H9 (cell line): ENCODE data around the gene NEDD4L. TPM values are rescaled to one million over a fixed set of nuclear protein-coding genes. Genes with fewer than 3 reads are reported as not detected.

ENCODE experiments used
- DNase-seq: peaks from one replicate; pipeline ENCODE4 v3.0.0-alpha.2; 2017
- H2AFZ ChIP-seq: one replicate; pipeline ENCODE4 v1.6.1; 2013; ENCODE audit warnings: mild to moderate bottlenecking, low read length, control low read depth, moderate library complexity
- H2AK5ac ChIP-seq: 2 replicates; pipeline ENCODE4 v1.6.1; 2013; ENCODE audit warnings: low read length, control low read depth, mixed read lengths; ENCODE audit not compliant: insufficient read length
- H2BK120ac ChIP-seq: one replicate; pipeline ENCODE4 v1.6.1; 2013; ENCODE audit warnings: low read depth, mild to moderate bottlenecking, low read length, control low read depth, inconsistent platforms; ENCODE audit not compliant: poor library complexity, severe bottlenecking
- H2BK12ac ChIP-seq: 2 replicates; pipeline ENCODE4 v1.6.1; 2013; ENCODE audit warnings: low read length, control low read depth, mixed read lengths, low read depth; ENCODE audit not compliant: insufficient read length
- H2BK15ac ChIP-seq: 2 replicates; pipeline ENCODE4 v1.6.1; 2013; ENCODE audit warnings: low read depth, low read length, control low read depth
- H2BK20ac ChIP-seq: one replicate; pipeline ENCODE4 v1.6.1; 2013; ENCODE audit warnings: low read depth, mild to moderate bottlenecking, low read length, control low read depth, inconsistent platforms; ENCODE audit not compliant: poor library complexity, severe bottlenecking
- H2BK5ac ChIP-seq: 2 replicates; pipeline ENCODE4 v1.6.1; 2013; ENCODE audit warnings: low read length, control low read depth, mixed read lengths; ENCODE audit not compliant: insufficient read length
- H3K14ac ChIP-seq: 2 replicates; pipeline ENCODE4 v1.6.1; 2013; ENCODE audit warnings: low read length, control low read depth; ENCODE audit not compliant: insufficient read depth
- H3K18ac ChIP-seq: 2 replicates; pipeline ENCODE4 v1.6.1; 2013; ENCODE audit warnings: low read depth, mild to moderate bottlenecking, mixed read lengths, low read length, control low read depth; ENCODE audit not compliant: insufficient read length
- H3K23ac ChIP-seq: 2 replicates; pipeline ENCODE4 v1.6.1; 2013; ENCODE audit warnings: low read length, control low read depth, mixed read lengths, low read depth; ENCODE audit not compliant: insufficient read length
- H3K23me2 ChIP-seq: 2 replicates; pipeline ENCODE4 v1.6.1; 2013; ENCODE audit warnings: low read depth, mild to moderate bottlenecking, mixed read lengths, low read length, control low read depth; ENCODE audit not compliant: insufficient read length, poor library complexity, severe bottlenecking
- H3K27ac ChIP-seq: 2 replicates; pipeline ENCODE4 v1.5.1; 2013; ENCODE audit warnings: low read length, control low read depth, mixed read lengths, low read depth; ENCODE audit not compliant: insufficient read length
- H3K27me3 ChIP-seq: 2 replicates; pipeline ENCODE4 v1.6.1; 2013; ENCODE audit warnings: low read length, control low read depth, inconsistent platforms; ENCODE audit not compliant: insufficient read depth
- H3K4ac ChIP-seq: 2 replicates; pipeline ENCODE4 v1.6.1; 2013; ENCODE audit warnings: low read depth, mild to moderate bottlenecking, control low read depth, inconsistent platforms, low read length, moderate library complexity
- H3K4me1 ChIP-seq: 2 replicates; pipeline ENCODE4 v1.6.1; 2013; ENCODE audit warnings: low read length, control low read depth, inconsistent platforms; ENCODE audit not compliant: insufficient read depth
- H3K4me2 ChIP-seq: 2 replicates; pipeline ENCODE4 v1.6.1; 2013; ENCODE audit warnings: low read length, control low read depth, mixed read lengths; ENCODE audit not compliant: insufficient read length, insufficient read depth
- H3K56ac ChIP-seq: 2 replicates; pipeline ENCODE4 v1.6.1; 2013; ENCODE audit warnings: low read depth, mild to moderate bottlenecking, mixed read lengths, low read length, control low read depth; ENCODE audit not compliant: insufficient read length
- H3K79me1 ChIP-seq: 2 replicates; pipeline ENCODE4 v1.6.1; 2013; ENCODE audit warnings: low read depth, mild to moderate bottlenecking, moderate library complexity, low read length, control low read depth, inconsistent platforms; ENCODE audit not compliant: insufficient read depth, poor library complexity, severe bottlenecking
- H3K79me2 ChIP-seq: 2 replicates; pipeline ENCODE4 v1.6.1; 2013; ENCODE audit warnings: low read length, control low read depth, inconsistent platforms; ENCODE audit not compliant: insufficient read depth
- H3K9ac ChIP-seq: 2 replicates; pipeline ENCODE4 v1.6.1; 2013; ENCODE audit warnings: low read length, control low read depth, mixed read lengths; ENCODE audit not compliant: insufficient read length; ENCODE audit errors: extremely low read depth
- H3K9me3 ChIP-seq: one replicate; pipeline ENCODE4 v1.6.1; 2013; ENCODE audit warnings: low read depth, low read length, inconsistent platforms; ENCODE audit not compliant: control insufficient read depth
- H3T11ph ChIP-seq: one replicate; pipeline ENCODE4 v1.6.1; 2013; ENCODE audit warnings: mild to moderate bottlenecking, low read length, control low read depth, inconsistent platforms
- H4K20me1 ChIP-seq: one replicate; pipeline ENCODE4 v1.6.1; 2013; ENCODE audit not compliant: control insufficient read depth, insufficient read length, insufficient read depth
- H4K5ac ChIP-seq: 2 replicates; pipeline ENCODE4 v1.6.1; 2013; ENCODE audit warnings: low read depth, mild to moderate bottlenecking, mixed read lengths, low read length, control low read depth; ENCODE audit not compliant: insufficient read length
- H4K8ac ChIP-seq: replicated peaks from 2 replicates; pipeline ENCODE4 v1.6.1; 2013; ENCODE audit warnings: low read length, control low read depth, mixed read lengths, low read depth; ENCODE audit not compliant: insufficient read length
- H4K91ac ChIP-seq: 2 replicates; pipeline ENCODE4 v1.6.1; 2013; ENCODE audit warnings: low read depth, mild to moderate bottlenecking, moderate library complexity, mixed read lengths, low read length, control low read depth; ENCODE audit not compliant: insufficient read length
- H3K27ac Mint-ChIP-seq, 3 experiments: 2 replicates in 2 of 3; 3 replicates in 1 of 3; pipeline ENCODE4 v1.8.0; 2020 to 2021; ENCODE audit warnings: mixed read lengths in 3 of 3, mild to moderate bottlenecking in 1 of 3, moderate library complexity in 1 of 3
- H3K27me3 Mint-ChIP-seq: 2 replicates; pipeline ENCODE4 v1.8.0; 2021; ENCODE audit warnings: low read depth, mild to moderate bottlenecking, moderate library complexity, mixed read lengths
- H3K36me3 Mint-ChIP-seq, 3 experiments: 2 replicates in 2 of 3; 3 replicates in 1 of 3; pipeline ENCODE4 v1.8.0; 2020 to 2021; ENCODE audit warnings: low read depth in 3 of 3, mixed read lengths in 3 of 3; ENCODE audit not compliant: insufficient read depth in 1 of 3
- H3K4me1 Mint-ChIP-seq, 2 experiments: 2 replicates each; pipeline ENCODE4 v1.8.0; 2020; ENCODE audit warnings: mixed read lengths in 2 of 2
- H3K4me3 Mint-ChIP-seq, 2 experiments: 2 replicates in 1 of 2; 3 replicates in 1 of 2; pipeline ENCODE4 v1.8.0; 2020 to 2021; ENCODE audit warnings: mild to moderate bottlenecking in 2 of 2, mixed read lengths in 2 of 2, moderate library complexity in 1 of 2
- H3K9me3 Mint-ChIP-seq, 2 experiments: 2 replicates in 1 of 2; 3 replicates in 1 of 2; pipeline ENCODE4 v1.8.0; 2020; ENCODE audit warnings: mild to moderate bottlenecking in 2 of 2, mixed read lengths in 2 of 2, moderate library complexity in 1 of 2
- WGBS: extraction: QIAGEN DNeasy Blood & Tissue Kit; methylation state at CpG from one replicate; pipeline ENCODE4 v1.1.7; 2013; ENCODE audit warnings: missing lambda C conversion rate, low lambda C conversion rate, mixed read lengths; ENCODE audit not compliant: insufficient read length; ENCODE audit errors: extremely low coverage; 5-methylcytosine and 5-hydroxymethylcytosine counted together
- total RNA-seq: library from RNA; stranded (reverse); gene quantifications from 2 replicates; pipeline ENCODE4 v1.2.1, GENCODE V29; 2021
- TF ChIP-seq, protein P1 (sequence below): fragments of 200-600 bp; sonication (generic); conservative IDR thresholded peaks from 3 replicates; pipeline ENCODE4 v1.8.0; 2021; ENCODE audit warnings: antibody characterized with exemption, mild to moderate bottlenecking

Gene NEDD4L
- total RNA-seq, 1 experiment from 2014 or later, result 76.3 TPM

DNA sequence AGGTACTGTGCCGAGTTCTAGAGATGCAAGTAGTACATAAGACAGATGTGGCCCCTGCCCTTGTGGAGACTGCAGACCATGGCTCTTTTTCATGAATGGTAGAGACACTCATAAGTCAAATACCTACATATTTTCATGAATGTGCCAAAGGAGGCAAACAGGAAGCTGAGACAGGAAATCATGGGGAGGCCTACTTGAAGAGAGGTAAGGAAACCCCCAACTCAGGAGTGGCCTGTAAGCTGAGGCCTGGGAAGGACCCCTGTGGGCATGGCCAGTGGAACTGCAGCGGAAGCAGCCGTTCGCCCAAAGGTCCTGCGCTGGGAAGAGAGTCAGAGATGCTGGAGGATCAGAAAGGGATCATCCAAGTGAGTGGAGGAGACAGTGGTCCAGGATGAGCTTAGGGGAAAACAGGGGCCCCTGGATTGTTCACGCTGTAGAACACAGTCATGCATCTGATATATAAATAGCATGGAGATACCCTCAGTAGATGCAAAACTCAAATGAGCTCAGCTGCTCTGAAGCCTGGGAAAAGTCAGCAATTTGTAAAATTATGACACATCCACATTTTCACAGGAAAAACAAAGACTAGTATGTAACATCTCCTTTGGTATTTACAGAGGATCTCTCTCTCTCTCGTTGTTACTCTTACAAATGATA lies 228.9 kb downstream of the NEDD4L start:
- H3K27me3 ChIP-seq, result no peaks in the 10 kb centered on the region

More for the DNA sequence above, 228.9 kb downstream of the NEDD4L start:
- Histone ChIP-seq H3K79me2 (peaks cover 3% of the 10 kb centered on the region; the same call in 1 of the 2 replicates), H2AK5ac (no peak overlapping the region), H3K9me3 (no peaks in the 10 kb centered on the region), H3K14ac (no peak overlapping the region), H3K23me2 (no peaks in the 10 kb centered on the region), H4K20me1 (no peaks in the 10 kb centered on the region), H3K4me1 (peaks cover 10% of the 10 kb centered on the region), H3K4ac (no peak overlapping the region), H2AFZ (no peak overlapping the region), H2BK120ac (no peak overlapping the region), H4K91ac (no peak overlapping the region), H2BK12ac (no peak overlapping the region), H2BK5ac (no peak overlapping the region), H2BK20ac (no peak overlapping the region), H4K8ac (no peak overlapping the region), H2BK15ac (no peak overlapping the region), H3K56ac (no peak overlapping the region), H3K27ac (no peak overlapping the region), H4K5ac (no peak overlapping the region), H3K9ac (no peak overlapping the region), H3K18ac (no peak overlapping the region), H3K4me2 (no peak overlapping the region), H3K23ac (no peak overlapping the region), H3T11ph (no peak overlapping the region), H3K79me1 (peaks cover 4% of the 10 kb centered on the region)
- Mint-ChIP-seq H3K27ac (peak overlapping the region in 2 of 3 experiments; percentile 56 to 65; a peak in 4 of 7 replicates), H3K9me3 (no peaks in the 10 kb centered on the region), H3K27me3 (no peaks in the 10 kb centered on the region), H3K4me1 (peaks cover 31 to 34% of the 10 kb centered on the region in 2 experiments), H3K4me3 (no peak overlapping the region), H3K36me3 (0 out of 7 replicates have a peak, but pooled peaks cover 0 to 2% (median 0%) of the 10 kb centered on the region in 3 experiments)
- DNase-seq, result no peak
- WGBS, result no CpG with 5 or more reads among the region's 7 CpGs
- TF ChIP-seq, protein P1, sequence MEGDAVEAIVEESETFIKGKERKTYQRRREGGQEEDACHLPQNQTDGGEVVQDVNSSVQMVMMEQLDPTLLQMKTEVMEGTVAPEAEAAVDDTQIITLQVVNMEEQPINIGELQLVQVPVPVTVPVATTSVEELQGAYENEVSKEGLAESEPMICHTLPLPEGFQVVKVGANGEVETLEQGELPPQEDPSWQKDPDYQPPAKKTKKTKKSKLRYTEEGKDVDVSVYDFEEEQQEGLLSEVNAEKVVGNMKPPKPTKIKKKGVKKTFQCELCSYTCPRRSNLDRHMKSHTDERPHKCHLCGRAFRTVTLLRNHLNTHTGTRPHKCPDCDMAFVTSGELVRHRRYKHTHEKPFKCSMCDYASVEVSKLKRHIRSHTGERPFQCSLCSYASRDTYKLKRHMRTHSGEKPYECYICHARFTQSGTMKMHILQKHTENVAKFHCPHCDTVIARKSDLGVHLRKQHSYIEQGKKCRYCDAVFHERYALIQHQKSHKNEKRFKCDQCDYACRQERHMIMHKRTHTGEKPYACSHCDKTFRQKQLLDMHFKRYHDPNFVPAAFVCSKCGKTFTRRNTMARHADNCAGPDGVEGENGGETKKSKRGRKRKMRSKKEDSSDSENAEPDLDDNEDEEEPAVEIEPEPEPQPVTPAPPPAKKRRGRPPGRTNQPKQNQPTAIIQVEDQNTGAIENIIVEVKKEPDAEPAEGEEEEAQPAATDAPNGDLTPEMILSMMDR, result no peak
